Tibial artery (tissue), 4 donors: ENCODE results near the gene MSI2.
A peak's percentile ranks its signal among the peaks of the same experiment; 100 is the strongest.

Experiments
- DNase-seq, 2 donors: peaks; one replicate each; pipeline ENCODE4 v3.0.0-alpha.2; 2019
- H3K27ac ChIP-seq, 2 donors: fragments of 200-600 bp; sonication (generic) in 1 of 2; 1 replicate in 1 of 2; 2 replicates in 1 of 2; pipeline ENCODE4 v1.5.1; 2018 to 2019; ENCODE audit warnings: mild to moderate bottlenecking in 1 of 2
- H3K27me3 ChIP-seq, 2 donors: fragments of 200-600 bp; sonication (generic) in 1 of 2; one replicate each; pipeline versions ENCODE4 v1.5.1 to v1.6.0; 2016 to 2019
- H3K36me3 ChIP-seq, 3 donors: fragments of 200-600 bp; sonication (generic) in 2 of 3; one replicate each; pipeline ENCODE4 v1.5.1; 2016 to 2019; ENCODE audit warnings: mild to moderate bottlenecking in 2 of 3
- H3K4me1 ChIP-seq, 4 donors: fragments of 200-600 bp; sonication (generic) in 2 of 4; 1 replicate in 3 of 4; 2 replicates in 1 of 4; pipeline ENCODE4 v1.5.1; 2016 to 2019
- H3K4me3 ChIP-seq, 2 donors: fragments of 200-600 bp; sonication (generic) in 1 of 2; 1 replicate in 1 of 2; 2 replicates in 1 of 2; pipeline ENCODE4 v1.5.1; 2018 to 2019; ENCODE audit warnings: mild to moderate bottlenecking in 2 of 2
- H3K9me3 ChIP-seq, 3 donors: fragments of 200-600 bp; sonication (generic) in 1 of 3; one replicate each; pipeline ENCODE4 v1.5.1; 2016 to 2019
- CTCF ChIP-seq, 2 experiments: fragments of 200-600 bp in 1 of 2; fragments of 450-650 bp in 1 of 2; IDR thresholded peaks; one replicate each; pipeline ENCODE4 v1.5.1; 2017 to 2019; ENCODE audit warnings: antibody characterized with exemption in 2 of 2, mild to moderate bottlenecking in 1 of 2, moderate library complexity in 1 of 2
- intact Hi-C: fragments of 100-400 bp; cut with DNase I; formaldehyde crosslinking; loops from one replicate; pipeline ENCODE4 v1.15.0; 2023; ENCODE audit warnings: low total_unique reads

The MSI2 gene

GRCh38 chr17:57604771-57605674 lies 348.7 kb downstream of the MSI2 start:
- no peaks in the 10 kb centered on the region for H3K9me3 ChIP-seq
- TF ChIP-seq CTCF (IDR thresholded peaks at IDR 0.05): no peak
- H3K27me3 ChIP-seq: no peaks in the 10 kb centered on the region
- DNase-seq: no peak
- H3K4me3 ChIP-seq: peak overlapping the region in 1 of 2 donors; percentile 32
- intact Hi-C loops: no loop called here
- peaks cover 0 to 22% (median 13%) of the 10 kb centered on the region in 4 donors for H3K4me1 ChIP-seq
- no peak overlapping the region for H3K27ac ChIP-seq
- H3K36me3 ChIP-seq: no peaks in the 10 kb centered on the region

DNA sequence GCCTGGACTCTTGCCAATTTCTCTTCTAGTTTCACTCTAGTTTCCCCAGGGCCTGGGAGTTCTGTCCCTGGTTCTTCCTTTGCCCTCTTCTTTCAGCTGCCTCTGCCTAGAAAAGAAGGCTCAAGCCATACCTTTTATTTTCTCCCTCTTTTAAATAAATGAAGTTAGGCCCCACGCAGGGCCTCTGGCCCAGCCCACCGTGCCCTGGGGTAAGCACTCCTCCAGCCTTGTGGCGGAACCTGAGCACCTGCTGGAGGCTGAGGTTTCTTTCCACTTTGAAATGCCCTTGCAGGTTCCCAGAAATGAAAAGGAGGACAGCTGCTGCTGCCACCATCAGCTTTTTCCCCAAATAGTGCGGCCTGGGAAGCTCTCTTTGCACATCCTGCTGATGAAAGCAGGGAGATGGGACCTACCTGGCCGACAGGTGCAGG lies 349.4 kb downstream of the MSI2 start:
- no peaks in the 10 kb centered on the region for H3K36me3 ChIP-seq
- H3K4me3 ChIP-seq: peak overlapping the region in 1 of 2 donors; percentile 32
- no peak for TF ChIP-seq CTCF (IDR thresholded peaks at IDR 0.05)
- H3K9me3 ChIP-seq: no peaks in the 10 kb centered on the region
- H3K27ac ChIP-seq: no peak overlapping the region
- peaks cover 0 to 22% (median 13%) of the 10 kb centered on the region in 4 donors for H3K4me1 ChIP-seq
- DNase-seq: peak in 1 of 2 donors; percentile 42
- intact Hi-C loops: no loop called here
- H3K27me3 ChIP-seq: no peaks in the 10 kb centered on the region

DNA sequence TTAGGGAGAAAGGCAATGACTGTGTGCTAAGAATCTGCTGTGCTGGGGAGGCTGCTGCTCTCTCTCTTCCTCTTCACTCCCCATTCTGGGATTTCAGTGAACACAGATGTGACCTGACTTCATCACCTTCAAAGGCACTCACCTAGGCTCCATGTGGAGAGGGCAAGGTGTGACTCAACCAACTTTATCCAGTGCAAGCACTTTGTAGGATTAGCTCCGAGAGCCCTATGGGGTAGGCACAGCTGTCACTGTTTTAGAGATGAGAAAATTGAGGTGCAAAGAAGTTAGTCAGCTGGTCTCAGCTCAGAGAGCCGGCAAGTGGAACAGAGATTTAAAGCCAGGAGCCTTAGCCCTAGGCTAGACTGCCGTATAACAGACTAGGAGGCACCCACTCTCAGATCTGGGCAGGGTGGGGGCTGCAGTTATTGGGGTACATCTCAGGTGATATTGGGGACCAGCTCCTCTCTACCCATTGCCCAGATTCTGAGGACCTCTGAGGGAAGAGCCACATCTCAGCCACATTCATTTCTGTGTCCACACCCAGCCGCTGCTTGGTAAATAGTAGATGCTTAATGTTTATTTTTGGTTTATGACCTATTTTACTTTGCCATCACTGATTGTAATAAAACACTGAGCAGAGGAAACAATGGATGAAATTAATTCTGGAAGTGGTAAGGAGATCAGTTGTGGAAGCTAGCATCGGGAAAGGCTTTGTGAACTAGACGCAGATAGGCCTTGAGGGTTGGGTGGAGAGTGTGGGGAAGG lies 350.0 kb downstream of the MSI2 start:
- no peaks in the 10 kb centered on the region for H3K27me3 ChIP-seq
- no peak for DNase-seq
- intact Hi-C loops: no loop called here
- H3K36me3 ChIP-seq: no peaks in the 10 kb centered on the region
- H3K4me1 ChIP-seq: peaks cover 0 to 22% (median 13%) of the 10 kb centered on the region in 4 donors
- H3K27ac ChIP-seq: no peak overlapping the region
- no peak overlapping the region for H3K4me3 ChIP-seq
- no peak for TF ChIP-seq CTCF (IDR thresholded peaks at IDR 0.05)
- H3K9me3 ChIP-seq: no peaks in the 10 kb centered on the region

GRCh38 chr17:57607553-57608120 lies 351.3 kb downstream of the MSI2 start:
- Histone ChIP-seq H3K4me1 (peaks cover 0 to 22% (median 13%) of the 10 kb centered on the region in 4 donors), H3K36me3 (no peaks in the 10 kb centered on the region), H3K27ac (no peak overlapping the region), H3K9me3 (no peaks in the 10 kb centered on the region), H3K4me3 (no peak overlapping the region), H3K27me3 (no peaks in the 10 kb centered on the region)
- intact Hi-C loops: no loop called here
- TF ChIP-seq CTCF (IDR thresholded peaks at IDR 0.05): no peak
- peak in 1 of 2 donors; percentile 24 for DNase-seq

- Histone ChIP-seq H3K4me3 (no peak overlapping the region), H3K4me1 (peaks cover 0 to 22% (median 13%) of the 10 kb centered on the region in 4 donors), H3K27ac (no peak overlapping the region), H3K9me3 (no peaks in the 10 kb centered on the region), H3K27me3 (no peaks in the 10 kb centered on the region), H3K36me3 (no peaks in the 10 kb centered on the region)
- TF ChIP-seq CTCF (IDR thresholded peaks at IDR 0.05): no peak
- intact Hi-C loops: no loop called here
- DNase-seq: peak in 1 of 2 donors; percentile 35
These were observed 352.2 kb downstream of the MSI2 start for GRCh38 chr17:57608369-57609124.
